Cardiac fibroblast (primary cell): Measurements from ENCODE around the gene MAN1C1.

Experiments used
- DNase-seq, 2 donors: peaks; one replicate each; pipeline versions ENCODE4 v3.0.0 to v3.0.0-alpha.2; 2010; ENCODE audit warnings: low read depth in 2 of 2
- H3K4me3 ChIP-seq, 2 donors: replicated peaks in 1 of 2; 1 replicate in 1 of 2; 2 replicates in 1 of 2; pipeline ENCODE4 v1.5.1; 2011; ENCODE audit warnings: low read depth in 2 of 2, low read length in 2 of 2, mild to moderate bottlenecking in 2 of 2, moderate library complexity in 1 of 2
- CTCF ChIP-seq: IDR thresholded peaks from one replicate; pipeline ENCODE4 v1.5.1; 2011; ENCODE audit warnings: low read depth, mild to moderate bottlenecking, low read length, inconsistent platforms

Gene MAN1C1

DNA sequence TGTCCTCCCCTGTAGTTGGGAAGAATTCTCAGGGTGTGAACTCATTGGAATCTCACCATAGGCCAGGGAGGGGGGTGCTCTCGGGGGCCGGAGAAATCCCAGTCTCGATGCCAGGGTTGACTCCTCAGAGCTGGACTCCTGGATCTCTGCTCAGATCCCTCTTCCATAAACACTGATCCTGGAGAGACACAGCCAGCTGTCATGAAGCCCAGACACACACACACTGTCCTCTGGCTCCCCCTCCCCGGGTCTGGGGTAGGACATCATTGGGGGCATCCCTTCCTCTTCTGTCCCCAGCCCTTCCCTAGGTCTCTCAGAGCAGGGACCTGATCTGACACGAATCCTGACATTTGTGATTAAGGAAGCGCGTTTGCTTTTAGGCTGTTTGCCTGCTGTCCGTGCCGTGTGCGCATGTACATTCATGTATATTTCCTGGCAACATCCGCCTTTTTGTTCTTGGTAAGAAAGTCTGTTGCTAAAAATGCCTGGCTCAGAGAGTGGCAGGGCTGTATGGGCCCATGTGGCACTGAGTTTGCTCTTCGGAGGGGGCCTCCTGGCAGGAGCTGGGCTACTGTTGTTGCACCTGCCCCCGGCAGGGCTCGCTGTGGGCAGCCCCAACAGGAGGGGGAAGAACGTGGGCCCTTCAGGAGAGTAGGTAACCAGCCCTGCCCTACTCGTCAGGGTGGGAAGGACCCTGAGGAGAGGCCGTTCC is 138.0 kb downstream of the MAN1C1 start:
- H3K4me3 ChIP-seq: no peak overlapping the region
- DNase-seq: no peak
- TF ChIP-seq CTCF: no peak

- no peak for DNase-seq
- no peak overlapping the region for H3K4me3 ChIP-seq
- TF ChIP-seq CTCF: no peak
These were observed 139.0 kb downstream of the MAN1C1 start for GRCh38 chr1:25755475-25756125.

DNA sequence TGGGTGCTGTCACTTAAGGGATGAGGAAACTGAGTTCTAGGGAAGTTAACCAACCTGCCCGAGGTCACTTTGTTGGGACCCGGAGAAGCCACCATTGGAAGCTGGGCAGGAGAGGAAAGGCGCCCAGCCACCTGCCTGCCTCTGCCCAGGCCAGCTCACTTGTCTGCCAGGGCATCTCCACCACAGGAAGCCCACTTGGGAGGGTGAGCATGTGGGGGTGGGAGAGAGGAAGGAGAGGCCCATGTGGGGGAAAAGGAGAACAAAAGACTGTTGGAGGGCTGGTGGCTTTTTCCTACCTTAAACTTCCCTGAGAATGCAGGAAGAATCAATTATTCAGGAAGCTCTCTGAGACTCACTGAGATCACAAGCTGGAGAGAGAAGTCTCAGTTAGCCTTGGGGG is 139.6 kb downstream of the MAN1C1 start:
- no peak for TF ChIP-seq CTCF
- H3K4me3 ChIP-seq: no peak overlapping the region
- no peak for DNase-seq

DNA sequence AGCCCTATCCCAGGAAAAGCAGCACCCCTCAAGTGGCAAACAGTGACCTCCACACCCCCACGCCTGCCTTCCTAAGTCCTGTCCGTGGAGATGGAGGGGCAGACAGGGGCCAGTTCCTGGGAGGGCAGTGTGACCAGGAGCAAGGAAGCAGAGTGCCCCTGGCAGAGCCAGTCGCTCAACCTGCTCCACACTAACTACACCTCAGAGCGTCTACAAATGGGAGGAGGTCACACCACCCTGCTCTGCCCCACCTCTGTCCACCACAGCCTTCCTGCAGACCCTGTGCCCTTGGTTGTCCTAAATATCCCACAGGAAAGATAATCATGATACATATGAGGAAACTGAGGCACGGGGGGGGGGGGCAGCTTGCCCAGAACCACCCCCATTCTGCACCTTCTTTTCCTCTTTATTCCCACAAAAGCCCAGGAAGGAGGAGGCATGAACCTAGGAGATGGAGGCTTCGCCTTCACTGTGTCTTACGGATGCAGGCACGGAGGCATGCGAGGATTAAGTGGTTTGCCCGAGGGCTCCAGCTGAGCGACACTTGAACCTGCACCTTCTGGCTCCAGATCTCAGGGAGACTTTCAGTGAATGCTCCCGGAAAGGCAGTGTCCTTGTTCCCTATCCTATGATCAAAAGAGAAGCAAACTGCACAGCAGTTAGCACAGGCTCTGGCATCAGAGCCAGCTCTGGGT is 140.7 kb downstream of the MAN1C1 start:
- DNase-seq: no peak
- no peak for TF ChIP-seq CTCF

GRCh38 chr1:25757846-25758185 is 141.2 kb downstream of the MAN1C1 start:
- no peak for TF ChIP-seq CTCF
- no peak overlapping the region for H3K4me3 ChIP-seq
- DNase-seq: no peak

More for the DNA sequence above, 140.7 kb downstream of the MAN1C1 start:
- no peak overlapping the region for H3K4me3 ChIP-seq

DNA sequence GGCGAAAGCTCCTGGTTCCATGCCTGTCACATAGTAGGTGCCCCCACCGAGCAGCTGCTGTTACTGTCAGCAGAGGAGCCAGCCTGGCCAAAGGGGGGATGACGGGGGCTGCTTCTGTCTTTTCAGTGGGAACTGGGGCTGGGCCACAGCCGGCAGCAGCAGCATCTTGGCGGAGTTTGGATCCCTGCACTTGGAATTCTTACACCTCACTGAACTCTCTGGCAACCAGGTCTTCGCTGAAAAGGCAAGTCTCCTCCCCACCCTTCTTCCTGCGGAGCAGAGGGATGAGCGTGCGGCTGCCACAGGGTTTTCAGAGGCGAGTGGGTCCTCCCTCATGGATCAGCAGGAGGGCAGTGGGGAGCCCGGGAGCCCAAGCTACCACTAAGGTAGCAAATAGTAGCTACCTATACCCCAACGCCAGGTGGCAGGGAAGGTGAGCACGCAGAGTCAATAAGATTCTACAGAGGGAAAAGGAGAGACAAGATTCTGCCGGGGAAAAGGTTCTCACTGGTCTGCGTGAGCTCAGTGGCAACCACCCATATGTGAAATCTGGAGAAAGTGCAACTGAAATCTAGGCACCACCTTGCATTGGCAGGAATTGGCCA is 142.0 kb downstream of the MAN1C1 start:
- no peak for TF ChIP-seq CTCF
- no peak overlapping the region for H3K4me3 ChIP-seq
- no peak for DNase-seq
